Smooth muscle cell of the brain vasculature (primary cell): Measurements from ENCODE around the gene FOXD4L6.
"Not testable (repeated sequence)": the region's sequence is repeated elsewhere in the genome, so short reads cannot be mapped to it uniquely, and the experiment has no call there.

Experiments used
- DNase-seq: peaks from one replicate; pipeline ENCODE4 v3.0.0-alpha.2; 2012; ENCODE audit warnings: low read depth, low spot score

Gene FOXD4L6

DNA sequence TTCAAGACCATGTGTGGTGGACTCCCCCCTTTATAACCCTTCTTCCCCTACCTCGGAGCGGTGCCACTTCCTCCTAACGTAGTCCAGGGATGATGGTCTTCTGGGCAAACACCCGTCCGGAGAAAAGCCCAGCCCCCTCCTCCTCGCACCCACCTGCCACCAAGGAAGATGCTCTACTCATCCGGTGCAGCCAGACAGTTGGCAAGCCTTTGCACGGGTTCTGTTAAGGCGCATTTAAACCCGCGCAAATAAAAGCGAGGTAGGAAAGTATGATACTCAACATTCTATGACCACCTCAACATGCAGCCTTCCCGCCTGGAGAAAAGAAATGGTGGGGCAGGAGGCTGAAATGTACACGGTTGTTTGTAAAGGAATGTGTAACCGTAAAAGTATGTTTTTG is at the start of gene FOXD4L6:
Gene FOXD4L6, minus strand, starts transcription at position 101 of the 400 bp plus-strand sequence. CDS start 298 bp downstream, outside the sequence.
- not testable (repeated sequence) for DNase-seq

DNA sequence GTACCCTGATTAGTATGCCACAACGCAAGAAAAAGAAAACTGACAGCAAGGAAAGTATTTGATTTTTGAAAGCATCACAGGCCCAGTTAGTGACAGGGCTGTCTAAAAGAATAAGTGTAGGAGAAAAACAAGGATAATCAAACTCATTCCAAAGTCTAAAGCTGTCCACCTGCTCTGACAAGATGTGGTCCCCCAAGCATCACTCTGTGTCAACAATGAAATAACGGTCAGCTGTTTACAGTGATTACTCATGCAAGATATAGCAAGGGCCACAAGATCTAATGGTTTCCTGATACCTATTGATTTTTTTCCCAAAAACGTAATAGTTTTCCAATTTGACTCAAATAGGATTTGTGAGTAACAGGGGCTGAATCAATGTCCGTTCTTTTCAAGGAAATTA is 46.5 kb upstream of the FOXD4L6 start:
- not testable (repeated sequence) for DNase-seq

DNA sequence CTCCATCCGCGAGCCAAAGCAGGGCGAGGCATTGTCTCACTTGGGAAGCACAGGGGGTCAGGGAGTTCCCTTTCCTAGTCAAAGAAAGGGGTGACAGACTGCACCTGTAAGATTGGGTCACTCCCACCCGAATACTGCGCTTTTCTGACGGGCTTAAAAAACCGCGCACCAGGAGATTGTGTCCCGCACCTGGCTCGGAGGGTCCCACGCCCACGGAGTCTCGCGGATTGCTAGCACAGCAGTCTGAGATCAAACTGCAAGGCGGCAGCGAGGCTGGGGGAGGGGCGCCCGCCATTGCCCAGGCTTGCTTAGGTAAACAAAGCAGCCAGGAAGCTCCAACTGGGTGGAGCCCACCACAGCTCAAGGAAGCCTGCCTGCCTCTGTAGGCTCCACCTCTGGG is 21.6 kb upstream of the FOXD4L6 start:
- not testable (repeated sequence) for DNase-seq

DNA sequence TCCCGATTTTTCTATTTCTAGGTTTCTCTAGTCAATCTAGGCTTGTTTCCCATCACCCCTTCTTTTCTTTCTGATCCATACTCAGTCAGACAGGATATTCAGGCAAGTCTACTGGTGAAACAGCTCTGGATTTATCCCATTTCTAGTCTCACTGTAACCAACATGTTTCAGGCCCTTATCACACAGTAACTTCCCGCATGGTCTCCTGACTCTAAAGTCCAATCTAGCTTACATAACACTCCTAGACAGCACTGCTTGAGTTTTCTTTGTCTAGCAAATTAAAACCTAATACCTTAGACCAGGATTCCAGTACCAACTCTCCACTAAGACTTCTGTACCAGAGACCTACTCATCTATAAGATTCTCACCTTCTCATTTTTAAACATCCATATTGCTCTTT is 13.4 kb upstream of the FOXD4L6 start:
- not testable (repeated sequence) for DNase-seq

DNA sequence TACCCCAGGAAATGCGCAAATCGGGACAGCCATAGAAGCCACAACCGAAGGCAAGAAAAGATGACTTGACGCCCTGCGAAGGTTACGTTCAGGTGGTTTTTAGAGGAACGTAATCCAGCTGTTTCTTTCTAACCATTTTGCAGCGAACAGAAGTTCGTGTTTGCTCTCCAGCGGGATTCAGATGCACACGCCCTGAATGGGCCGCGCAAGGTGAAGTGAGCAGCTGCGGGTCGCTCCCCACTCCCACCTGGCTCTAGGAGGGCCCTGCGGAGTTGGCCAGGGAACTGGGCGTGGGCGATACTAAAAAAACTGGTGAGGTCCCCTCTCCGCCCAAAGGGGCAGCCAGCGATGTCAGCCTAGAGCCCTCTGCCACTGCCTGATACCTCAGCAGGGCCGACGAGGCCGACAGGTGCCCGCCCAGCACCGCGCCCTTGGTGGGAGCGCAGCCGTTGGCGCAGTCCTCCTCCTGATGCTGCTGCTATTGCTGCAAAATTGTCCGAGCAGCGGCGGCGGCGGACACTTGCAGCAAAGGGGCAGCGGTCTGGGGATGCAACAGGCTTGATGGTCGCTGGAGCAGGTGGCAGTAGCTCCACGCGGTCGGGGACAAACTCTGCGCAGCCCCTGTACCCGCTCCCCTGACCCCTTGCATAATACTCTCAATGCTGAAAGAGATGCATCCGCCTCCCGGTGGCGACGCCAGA is 1.6 kb downstream of the FOXD4L6 start:
- DNase-seq: not testable (repeated sequence)

DNA sequence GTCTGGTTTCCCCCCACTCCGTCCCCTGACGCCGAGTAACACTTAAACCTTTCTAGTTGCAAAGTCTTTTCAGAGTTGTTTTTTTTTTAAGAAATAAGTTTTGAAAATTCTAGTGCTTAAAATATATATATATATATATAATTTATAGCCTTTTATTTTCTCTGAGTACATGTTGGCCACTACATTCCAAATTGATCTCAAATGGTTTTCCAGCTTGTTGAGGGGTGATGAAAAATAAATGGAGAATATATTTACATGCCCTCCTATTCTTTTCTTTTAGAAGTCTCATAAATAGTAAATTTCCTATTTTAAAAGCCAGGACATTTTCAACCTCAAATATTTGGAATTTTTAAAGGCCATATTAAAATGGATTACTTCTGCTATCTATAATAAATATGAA is 2.5 kb downstream of the FOXD4L6 start:
- DNase-seq: not testable (repeated sequence)

DNA sequence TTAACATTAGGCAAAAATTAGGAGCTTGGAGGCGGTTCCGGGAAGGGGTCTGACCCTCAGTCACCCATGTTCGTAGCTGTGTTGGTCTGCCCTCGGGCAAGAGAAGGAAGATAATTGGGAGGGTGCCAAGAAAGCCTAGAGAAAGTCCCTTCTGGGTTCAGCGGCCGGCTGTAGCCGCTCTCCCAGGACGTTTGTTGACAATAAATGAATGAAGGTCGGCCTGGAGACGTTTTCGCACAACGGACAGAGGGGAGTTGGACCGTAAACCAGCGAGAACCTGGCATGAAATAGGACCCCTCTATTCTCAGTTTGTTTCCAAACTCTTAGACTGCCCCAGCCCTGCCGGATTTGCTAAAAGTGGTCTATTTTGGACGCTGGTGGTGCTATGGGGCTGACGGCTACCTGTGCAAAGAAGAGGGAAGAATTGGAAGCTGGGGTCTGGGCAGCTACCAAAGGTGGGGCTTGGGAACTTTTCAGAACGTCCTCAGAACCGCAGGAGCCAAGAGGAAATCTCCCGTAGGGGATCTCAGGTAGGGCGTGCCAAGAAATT is 3.3 kb downstream of the FOXD4L6 start:
- DNase-seq: not testable (repeated sequence)

DNA sequence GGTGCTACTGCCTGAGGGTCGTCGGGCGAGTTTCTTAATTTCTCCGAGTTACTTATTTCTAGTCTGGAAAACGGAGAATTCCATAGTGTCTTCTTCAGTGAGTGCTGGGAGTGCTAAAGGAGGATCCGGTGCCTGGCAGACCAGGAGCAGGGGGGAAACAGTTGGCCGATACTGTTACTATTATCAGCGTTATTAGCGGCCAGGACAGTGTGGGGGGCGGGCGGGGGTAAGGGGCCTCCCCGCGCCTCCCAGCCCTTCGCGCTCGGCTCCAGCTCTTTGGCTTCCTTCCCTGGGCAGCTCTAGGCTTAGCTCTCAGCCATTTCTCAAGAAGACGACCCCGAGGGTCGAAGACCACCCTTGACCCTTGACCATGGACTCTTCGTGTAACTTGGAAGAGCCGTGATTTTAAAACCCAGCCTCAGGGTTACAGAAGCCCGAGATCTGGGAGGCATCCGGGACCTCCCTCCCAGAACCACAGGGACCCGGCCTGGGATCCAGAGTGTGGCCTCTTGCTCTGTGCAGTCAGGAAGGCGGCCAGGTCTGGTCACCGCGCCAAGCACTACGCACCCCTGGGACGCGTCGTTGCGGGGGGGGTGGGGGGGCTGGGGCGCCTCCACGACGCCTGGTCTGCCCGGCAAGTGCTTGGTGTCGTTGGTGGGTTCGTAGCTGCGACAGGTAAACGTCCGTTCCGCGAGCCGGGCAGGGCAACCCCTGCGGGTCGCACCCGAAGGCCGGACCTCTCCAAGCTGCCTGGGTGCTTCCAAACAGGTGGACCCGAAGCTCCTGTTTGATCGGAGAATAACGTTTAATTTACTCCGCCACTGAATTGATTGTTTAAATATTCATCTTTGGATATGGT is 4.0 kb downstream of the FOXD4L6 start:
- DNase-seq: not testable (repeated sequence)

DNA sequence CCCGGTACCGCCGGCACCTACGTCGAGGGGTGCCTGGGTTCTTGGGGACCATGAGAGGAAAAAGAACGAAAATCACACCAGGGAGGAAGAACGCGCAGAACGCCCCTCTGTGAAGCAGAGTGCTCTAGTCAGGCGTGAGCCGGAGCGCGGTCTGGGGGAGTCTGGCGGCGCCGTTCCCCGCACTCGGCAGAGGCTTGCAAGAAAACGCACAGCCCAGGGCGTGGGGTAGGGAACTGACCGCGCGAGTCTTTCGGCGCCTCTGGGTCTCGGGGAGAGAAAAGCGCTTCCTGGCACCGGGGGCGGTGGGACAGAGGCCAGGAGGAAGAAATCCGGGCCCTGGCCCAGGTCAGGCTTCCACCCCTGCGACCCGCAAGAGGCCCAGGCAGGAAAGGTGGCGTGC is 4.7 kb downstream of the FOXD4L6 start:
- DNase-seq: not testable (repeated sequence)

DNA sequence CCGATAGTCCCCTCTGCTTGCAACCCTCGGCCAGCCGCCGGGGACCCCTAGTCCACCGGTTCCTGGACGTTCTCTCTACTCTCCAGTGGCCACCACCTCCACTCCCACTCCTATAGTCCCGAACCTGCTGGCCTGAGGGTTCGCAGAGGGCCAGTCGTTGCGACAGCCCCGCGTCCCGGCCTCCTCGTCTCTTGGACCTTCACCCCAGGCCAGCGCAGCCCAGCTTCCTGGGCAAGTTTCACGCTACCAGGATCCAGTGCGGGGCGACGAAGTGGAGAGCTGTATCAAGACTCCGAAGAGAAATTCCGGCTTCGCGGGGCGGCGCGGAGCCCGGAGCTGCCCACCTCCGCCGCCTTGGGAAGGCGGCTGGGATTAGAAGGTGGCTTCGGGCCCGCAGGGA is 5.1 kb downstream of the FOXD4L6 start:
- DNase-seq: not testable (repeated sequence)

DNA sequence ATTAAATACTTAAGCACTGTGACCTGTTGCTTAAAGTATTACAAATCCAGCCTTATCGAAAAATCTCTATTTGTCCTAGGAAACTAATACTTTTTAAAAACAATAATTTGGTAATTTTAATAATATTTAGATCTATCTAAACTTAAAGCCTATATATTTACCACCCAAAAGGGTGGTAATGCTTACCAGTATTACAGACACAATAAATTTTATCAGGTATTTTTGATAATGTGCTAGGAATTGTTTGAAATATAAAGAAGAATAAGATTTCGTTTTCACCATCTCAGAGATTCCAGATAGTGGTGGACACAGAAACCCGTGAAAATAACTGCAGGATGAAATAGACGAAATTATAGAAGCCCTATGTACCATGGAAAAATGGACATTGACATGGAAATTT is 7.8 kb downstream of the FOXD4L6 start:
- DNase-seq: not testable (repeated sequence)

DNA sequence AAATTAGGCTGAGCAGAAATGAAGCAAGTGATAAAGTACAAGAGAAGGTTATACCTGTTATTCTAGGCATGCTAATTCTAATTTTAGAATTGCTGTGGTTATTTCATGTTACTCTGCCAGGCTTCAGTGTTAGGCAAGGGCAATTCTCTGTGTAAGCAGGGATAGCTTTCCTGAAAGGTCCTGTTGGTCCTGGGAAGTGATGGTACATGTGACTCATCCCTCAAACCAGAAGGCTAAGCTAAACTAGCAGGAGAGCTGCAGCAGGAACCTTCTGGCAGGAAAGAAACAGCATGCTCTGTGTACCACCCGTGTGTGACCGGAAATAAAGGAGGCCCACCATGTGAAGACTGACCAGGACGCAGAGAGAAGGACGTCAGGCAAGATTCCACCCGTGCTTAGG is 8.8 kb downstream of the FOXD4L6 start:
- DNase-seq: not testable (repeated sequence)

DNA sequence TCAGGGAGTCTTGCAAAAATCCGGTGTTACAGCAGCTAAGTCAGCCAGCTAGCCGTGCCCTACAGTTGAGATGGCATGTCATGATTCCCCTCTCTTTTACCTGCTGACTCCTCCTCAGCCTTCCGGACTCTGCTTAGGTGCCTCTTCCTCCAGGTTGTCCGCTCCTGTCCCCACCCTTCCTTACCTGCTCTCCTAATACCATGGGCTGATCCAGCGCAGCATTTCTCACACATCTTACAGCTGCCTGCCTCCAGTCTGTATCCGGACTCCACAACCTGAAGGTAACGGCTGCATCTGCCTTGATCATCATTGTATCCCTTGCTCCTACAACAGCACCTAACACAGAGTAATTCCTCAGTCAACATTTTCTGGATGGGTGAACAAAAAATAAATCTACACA is 9.2 kb downstream of the FOXD4L6 start:
- DNase-seq: not testable (repeated sequence)

DNA sequence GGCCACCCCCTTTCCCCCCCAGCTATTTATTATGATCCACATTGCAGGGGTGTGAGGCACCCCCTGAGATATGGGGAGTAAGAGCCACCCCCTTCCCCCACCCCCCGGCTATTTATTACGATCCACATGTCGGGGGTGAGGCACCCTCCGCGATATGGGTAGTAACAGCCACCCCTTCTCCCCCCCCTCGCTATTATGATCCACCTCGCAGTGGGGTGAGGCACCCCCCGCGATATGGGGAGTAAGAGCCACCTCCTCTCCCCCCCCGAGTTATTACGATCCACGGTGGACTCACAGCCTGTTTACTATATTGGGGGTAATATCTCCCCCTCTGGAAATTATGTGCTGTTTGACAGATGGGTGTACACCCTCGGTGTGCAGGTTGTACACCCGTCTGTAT is 15.1 kb downstream of the FOXD4L6 start:
- not testable (repeated sequence) for DNase-seq

DNA sequence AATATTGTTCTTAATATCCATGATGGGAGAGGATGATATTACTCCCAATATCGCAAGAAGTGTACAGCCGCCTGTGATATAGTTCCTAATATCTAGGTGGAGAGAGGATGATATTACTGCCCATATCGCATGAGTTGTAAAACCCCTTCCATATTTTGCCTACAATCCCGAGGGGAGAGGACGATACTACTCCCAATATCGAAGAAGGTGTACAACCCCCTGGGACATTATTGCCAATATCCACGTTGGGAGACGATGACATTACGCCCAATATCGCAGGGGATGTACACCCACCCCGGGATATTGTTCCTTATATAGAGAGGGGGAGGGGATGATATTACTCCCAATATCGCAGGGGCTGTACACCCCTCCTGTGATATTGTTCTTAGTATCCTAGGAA is 17.1 kb downstream of the FOXD4L6 start:
- DNase-seq: not testable (repeated sequence)

DNA sequence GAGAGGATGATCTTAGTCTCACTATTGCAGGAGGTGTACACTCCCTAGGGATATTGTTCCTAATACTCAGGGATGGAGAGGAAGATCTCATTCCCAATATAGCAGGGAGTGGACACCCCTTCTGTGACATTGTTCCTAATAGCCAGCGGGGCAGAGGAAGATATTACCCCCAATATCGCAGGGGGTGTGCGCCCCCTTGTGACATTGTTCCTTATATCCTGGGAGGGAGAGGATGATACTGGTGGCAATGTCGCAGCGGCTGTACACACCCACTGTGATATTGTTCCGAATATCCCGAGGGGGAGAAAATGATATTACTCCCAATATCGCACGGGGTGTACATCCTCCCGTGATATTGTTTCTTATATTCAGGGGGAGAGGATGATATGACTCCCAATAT is 17.6 kb downstream of the FOXD4L6 start:
- DNase-seq: not testable (repeated sequence)

DNA sequence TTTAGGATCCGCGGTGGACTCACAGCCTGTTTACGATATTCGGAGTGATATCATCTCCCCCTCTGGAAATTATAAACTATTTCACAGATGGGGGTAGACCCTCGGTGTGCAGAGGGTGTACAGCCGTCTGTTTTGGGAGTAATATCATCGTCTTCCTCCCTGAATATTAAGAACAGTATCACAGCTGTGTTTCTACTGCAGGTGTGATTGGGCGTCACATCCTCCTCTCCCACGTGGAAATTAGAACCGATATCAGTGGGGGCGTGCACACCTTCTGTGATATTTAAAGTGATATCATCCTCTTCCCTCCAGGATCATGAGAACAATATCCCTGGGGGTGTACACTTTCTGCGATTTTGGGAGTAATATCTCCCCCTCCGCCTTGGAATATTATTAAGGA is 19.2 kb downstream of the FOXD4L6 start:
- DNase-seq: not testable (repeated sequence)

DNA sequence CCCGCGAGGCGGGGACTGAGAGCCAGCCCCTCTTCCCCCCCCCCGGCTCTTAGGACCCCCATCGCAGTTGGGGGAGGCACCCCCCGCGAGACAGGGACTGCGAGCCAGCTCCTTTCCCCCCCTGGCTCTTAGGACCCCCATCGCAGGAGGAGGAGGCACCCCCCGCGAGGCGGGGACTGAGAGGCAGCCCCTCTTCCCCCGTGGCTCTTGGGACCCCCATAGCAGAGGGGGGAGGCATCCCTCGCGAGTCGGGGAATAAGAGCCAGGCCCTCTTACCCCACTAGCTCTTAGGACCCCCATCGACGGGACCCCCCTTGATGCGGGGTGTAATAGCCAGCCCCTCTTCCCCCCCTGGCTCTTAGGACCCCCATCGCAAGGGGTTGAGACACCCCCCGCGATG is 19.7 kb downstream of the FOXD4L6 start:
- DNase-seq: not testable (repeated sequence)

DNA sequence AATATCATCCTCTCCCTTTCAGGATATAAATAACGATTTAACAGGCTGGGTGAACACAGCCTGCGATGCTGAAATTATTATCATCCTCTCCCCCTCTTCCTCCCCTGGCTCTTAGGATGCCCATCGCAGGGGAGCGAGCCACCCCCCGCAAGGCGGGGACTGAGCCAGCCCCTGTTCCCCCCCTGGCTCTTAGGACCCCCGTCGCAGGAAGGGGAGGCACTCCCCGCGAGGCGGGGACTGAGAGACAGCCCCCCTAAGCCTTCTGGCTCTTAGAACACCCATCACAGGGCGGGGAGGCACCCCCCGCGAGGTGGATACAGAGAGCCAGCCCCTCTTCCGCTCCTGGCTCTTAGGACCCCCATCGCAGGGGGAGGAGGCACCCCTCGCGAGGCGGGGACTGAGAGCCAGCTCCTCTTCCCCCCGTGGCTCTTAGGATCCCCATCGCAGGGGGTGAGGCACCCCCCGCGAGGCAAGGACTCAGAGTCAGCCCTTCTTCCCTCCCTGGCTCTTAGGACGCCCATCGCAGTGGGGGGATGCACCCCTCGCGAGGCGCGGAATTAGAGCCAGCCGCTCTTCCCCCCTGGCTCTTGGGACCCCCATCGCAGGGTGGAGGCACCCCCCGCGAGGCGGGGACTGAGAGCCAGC is 21.9 kb downstream of the FOXD4L6 start:
- DNase-seq: not testable (repeated sequence)

DNA sequence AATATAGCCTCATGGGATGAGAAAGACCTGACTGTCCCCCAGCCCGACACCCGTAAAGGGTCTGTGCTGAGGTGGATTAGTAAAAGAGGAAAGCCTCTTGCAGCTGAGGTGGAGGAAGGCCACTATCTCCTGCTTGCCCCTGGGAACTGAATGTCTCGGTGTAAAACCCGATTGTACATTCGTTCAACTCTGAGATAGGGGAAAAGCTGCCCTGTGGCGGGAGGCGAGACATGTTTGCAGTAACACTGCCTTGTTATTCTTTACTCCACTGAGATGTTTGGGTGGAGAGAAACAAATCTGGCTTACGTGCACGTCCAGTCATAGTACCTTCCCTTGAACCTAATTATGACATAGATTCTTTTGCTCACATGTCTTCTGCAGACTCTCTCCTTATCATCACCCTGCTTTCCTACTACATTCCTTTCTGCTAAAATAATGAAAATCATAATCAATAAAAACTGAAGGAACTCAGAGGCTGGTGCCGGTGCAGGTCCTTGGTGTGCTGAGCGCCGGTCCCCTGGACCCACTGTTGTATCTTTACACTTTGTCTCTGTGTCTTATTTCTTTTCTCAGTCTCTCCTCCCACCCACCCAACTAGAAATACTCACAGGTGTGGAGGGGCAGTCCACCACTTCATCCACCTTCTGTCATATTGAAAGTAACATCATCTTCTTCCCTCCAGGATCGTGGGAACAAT is 22.8 kb downstream of the FOXD4L6 start:
- not testable (repeated sequence) for DNase-seq

DNA sequence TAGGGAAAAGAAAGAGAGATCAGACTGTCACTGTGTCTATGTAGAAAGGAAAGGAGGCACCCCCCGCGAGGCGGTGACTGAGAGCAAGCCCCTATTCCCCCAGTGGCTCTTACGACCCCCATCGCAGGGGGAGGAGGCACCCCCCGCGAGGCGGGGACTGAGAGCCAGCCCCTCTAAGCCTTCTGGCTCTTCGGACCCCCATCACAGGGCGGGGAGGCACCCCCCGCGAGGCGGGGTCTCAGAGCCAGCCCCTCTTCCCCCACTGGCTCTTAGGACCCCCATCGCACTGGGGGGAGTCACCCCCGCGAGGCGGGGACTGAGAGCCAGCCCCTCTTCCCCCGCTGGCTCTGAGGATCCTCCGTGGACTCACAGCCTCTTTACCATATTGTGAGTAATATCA is 23.9 kb downstream of the FOXD4L6 start:
- not testable (repeated sequence) for DNase-seq
